ENCODE measurements around the gene TGFB1.
"Not testable (repeated sequence)": the region's sequence is repeated elsewhere in the genome, so short reads cannot be mapped to it uniquely, and the experiment has no call there.

DNA sequence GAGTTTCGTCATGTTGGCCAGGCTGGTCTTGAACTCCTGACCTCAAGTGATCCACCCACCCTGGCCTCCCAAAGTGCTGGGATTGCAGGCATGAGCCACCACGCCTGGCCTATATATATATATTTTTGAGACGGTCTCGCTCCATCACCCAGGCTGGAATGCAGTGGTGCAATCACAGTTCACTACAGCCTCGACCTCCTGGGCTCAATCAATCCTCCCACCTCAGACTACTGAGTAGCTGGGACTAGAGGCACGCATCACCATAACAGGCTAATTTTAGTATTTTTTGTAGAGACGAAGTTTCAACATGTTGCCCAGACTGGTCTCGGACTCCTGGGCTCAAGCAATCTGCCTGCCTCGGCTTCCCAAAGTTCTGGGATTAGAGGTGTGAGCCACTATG, 6.8 kb downstream of the TGFB1 start:
- TF ChIP-seq, protein P1, sequence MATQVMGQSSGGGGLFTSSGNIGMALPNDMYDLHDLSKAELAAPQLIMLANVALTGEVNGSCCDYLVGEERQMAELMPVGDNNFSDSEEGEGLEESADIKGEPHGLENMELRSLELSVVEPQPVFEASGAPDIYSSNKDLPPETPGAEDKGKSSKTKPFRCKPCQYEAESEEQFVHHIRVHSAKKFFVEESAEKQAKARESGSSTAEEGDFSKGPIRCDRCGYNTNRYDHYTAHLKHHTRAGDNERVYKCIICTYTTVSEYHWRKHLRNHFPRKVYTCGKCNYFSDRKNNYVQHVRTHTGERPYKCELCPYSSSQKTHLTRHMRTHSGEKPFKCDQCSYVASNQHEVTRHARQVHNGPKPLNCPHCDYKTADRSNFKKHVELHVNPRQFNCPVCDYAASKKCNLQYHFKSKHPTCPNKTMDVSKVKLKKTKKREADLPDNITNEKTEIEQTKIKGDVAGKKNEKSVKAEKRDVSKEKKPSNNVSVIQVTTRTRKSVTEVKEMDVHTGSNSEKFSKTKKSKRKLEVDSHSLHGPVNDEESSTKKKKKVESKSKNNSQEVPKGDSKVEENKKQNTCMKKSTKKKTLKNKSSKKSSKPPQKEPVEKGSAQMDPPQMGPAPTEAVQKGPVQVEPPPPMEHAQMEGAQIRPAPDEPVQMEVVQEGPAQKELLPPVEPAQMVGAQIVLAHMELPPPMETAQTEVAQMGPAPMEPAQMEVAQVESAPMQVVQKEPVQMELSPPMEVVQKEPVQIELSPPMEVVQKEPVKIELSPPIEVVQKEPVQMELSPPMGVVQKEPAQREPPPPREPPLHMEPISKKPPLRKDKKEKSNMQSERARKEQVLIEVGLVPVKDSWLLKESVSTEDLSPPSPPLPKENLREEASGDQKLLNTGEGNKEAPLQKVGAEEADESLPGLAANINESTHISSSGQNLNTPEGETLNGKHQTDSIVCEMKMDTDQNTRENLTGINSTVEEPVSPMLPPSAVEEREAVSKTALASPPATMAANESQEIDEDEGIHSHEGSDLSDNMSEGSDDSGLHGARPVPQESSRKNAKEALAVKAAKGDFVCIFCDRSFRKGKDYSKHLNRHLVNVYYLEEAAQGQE (IDR thresholded peaks at IDR 0.05; ENCODE audit: low read depth), result not testable (repeated sequence)
- TF ChIP-seq CEBPB (IDR thresholded peaks at IDR 0.05; ENCODE audit: low read depth); POLR2AphosphoS5 (IDR thresholded peaks at IDR 0.05; ENCODE audit: low read depth, low read length); POLR2A (IDR thresholded peaks at IDR 0.05; ENCODE audit: borderline replicate concordance, extremely low read depth, insufficient read depth, insufficient read length): not testable (repeated sequence)
- TF ChIP-seq, protein P2, sequence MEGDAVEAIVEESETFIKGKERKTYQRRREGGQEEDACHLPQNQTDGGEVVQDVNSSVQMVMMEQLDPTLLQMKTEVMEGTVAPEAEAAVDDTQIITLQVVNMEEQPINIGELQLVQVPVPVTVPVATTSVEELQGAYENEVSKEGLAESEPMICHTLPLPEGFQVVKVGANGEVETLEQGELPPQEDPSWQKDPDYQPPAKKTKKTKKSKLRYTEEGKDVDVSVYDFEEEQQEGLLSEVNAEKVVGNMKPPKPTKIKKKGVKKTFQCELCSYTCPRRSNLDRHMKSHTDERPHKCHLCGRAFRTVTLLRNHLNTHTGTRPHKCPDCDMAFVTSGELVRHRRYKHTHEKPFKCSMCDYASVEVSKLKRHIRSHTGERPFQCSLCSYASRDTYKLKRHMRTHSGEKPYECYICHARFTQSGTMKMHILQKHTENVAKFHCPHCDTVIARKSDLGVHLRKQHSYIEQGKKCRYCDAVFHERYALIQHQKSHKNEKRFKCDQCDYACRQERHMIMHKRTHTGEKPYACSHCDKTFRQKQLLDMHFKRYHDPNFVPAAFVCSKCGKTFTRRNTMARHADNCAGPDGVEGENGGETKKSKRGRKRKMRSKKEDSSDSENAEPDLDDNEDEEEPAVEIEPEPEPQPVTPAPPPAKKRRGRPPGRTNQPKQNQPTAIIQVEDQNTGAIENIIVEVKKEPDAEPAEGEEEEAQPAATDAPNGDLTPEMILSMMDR (IDR thresholded peaks at IDR 0.05 in 2 of 3, conservative IDR thresholded peaks at IDR 0.05 in 1 of 3; ENCODE audit: borderline replicate concordance in 1 of 3, insufficient read depth in 1 of 3, low read depth in 2 of 3, low read length in 2 of 3), result not testable (repeated sequence)
